ENCODE measurements around the gene SLC2A13. TPM values are rescaled to one million over a fixed set of nuclear protein-coding genes. Genes with fewer than 3 reads are reported as not detected.

The SLC2A13 gene
- total RNA-seq, 4 donors from 2014 or later = 20.5 to 35.1 (median 21.9) TPM

DNA sequence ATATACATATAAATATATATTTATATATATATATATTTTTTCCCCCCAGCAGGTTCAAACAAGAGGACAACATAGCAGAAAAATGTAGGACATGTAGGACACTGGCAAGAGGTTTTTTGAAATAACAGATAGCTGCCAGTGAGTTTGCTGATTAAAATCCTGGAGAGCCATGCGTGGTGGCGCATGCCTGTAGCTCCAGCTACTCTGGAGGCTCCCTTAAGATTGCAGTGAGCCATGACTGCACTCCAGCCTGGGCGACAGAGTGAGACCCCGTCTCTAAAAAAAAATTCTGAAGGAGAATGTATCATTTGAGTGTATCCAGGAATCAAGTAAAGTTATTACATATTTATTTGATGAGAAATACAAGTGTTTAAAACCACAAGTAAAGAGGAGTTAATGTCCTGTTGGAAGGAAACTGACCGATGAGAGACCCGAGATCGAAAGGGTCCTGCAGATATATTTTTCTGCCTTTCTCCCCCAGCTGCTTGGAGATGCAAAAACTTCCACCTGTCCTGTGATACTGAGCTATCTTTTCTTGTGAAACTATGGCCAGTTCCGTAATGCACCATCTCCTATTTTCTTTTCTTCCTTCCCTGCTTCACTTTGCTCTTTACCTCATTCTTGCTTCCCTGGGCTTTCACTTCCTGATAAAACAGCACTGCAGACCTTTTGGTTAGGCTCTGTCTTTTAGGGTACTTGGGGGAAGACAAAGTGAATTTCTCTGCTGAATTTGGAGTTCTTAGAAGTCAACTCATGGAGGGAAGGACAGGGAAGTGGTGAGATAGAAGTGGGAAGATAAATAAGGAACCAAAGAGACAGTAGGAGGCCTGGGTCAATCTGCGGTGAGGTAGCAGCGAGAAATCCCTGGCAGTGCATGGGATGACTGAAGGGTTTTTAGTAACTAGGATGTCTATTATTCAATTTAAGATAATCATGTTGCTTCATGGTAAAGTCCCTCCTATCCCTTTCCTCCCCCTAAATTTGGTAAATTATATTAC is 41.2 kb upstream of the SLC2A13 start:
- Histone ChIP-seq H3K4me3 (no peak overlapping the region), H3K9me3 (no peaks in the 10 kb centered on the region), H3K36me3 (no peaks in the 10 kb centered on the region), H3K27me3 (no peaks in the 10 kb centered on the region), H3K27ac (no peak overlapping the region), H3K4me1 (peaks cover 0 to 6% (median 0%) of the 10 kb centered on the region in 4 donors)
- TF ChIP-seq POLR2A (IDR thresholded peaks at IDR 0.05) = no peak
- TF ChIP-seq EP300 (IDR thresholded peaks at IDR 0.05) = no peak
- TF ChIP-seq, protein P1, sequence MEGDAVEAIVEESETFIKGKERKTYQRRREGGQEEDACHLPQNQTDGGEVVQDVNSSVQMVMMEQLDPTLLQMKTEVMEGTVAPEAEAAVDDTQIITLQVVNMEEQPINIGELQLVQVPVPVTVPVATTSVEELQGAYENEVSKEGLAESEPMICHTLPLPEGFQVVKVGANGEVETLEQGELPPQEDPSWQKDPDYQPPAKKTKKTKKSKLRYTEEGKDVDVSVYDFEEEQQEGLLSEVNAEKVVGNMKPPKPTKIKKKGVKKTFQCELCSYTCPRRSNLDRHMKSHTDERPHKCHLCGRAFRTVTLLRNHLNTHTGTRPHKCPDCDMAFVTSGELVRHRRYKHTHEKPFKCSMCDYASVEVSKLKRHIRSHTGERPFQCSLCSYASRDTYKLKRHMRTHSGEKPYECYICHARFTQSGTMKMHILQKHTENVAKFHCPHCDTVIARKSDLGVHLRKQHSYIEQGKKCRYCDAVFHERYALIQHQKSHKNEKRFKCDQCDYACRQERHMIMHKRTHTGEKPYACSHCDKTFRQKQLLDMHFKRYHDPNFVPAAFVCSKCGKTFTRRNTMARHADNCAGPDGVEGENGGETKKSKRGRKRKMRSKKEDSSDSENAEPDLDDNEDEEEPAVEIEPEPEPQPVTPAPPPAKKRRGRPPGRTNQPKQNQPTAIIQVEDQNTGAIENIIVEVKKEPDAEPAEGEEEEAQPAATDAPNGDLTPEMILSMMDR (IDR thresholded peaks at IDR 0.05) = no peak
- WGBS, 2 donors = 67 to 84% methylated on average over 10 of the region's 10 CpGs
- DNase-seq (ENCODE audit: low spot score in 2 of 2) = no peak

DNA sequence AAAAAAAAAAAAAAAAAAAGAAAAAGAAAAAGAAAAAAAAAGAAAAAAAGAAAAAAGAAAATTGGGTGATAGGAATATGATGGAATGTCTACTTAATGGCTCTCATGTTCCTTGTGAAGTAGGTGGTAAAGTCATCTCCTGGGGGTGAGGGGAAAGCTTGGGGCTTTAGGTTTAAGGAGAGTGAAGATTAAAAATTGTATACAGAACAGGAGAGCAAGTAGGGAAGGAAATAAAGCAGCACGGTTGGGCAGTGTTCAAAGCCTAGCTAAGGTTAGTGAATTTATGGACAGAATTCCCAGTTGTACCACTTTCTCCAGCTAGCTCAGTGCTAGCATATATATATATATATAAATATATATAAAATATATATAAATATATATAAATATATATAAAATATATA is 40.0 kb upstream of the SLC2A13 start:
- Histone ChIP-seq H3K27ac (no peak overlapping the region), H3K36me3 (no peaks in the 10 kb centered on the region), H3K27me3 (no peaks in the 10 kb centered on the region), H3K4me3 (no peak overlapping the region), H3K4me1 (peaks cover 0 to 6% (median 0%) of the 10 kb centered on the region in 4 donors), H3K9me3 (no peaks in the 10 kb centered on the region)
- 63% methylated on average over 1 of the region's 1 CpG for WGBS, 2 donors
- no peak for DNase-seq (ENCODE audit: low spot score in 2 of 2)
- TF ChIP-seq POLR2A (IDR thresholded peaks at IDR 0.05) = no peak
- TF ChIP-seq, protein P1 (IDR thresholded peaks at IDR 0.05) = no peak
- no peak for TF ChIP-seq EP300 (IDR thresholded peaks at IDR 0.05)

DNA sequence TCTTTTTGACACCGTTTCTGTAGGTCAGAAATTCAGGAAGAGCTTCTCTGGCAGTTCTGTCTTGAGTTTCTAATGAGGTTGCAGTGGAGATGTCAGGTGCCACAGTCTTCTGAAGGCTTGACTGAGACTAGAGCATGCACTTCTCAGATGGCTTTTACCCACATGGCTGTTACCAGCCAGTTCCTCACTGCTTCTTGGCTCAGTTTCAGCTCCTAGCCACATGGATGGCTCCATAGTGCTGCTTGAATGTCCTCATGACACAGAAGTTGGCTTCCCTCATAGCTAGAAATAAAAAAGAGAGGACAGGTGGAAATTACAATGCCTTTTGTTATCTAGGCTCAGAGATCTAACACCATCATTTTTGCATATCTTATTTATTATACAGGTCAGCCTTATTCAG is 38.1 kb upstream of the SLC2A13 start:
- WGBS, 2 donors = 57 to 67% methylated on average over 1 of the region's 1 CpG
- no peaks in the 10 kb centered on the region for H3K27me3 ChIP-seq
- peaks cover 0 to 6% (median 0%) of the 10 kb centered on the region in 4 donors for H3K4me1 ChIP-seq
- no peaks in the 10 kb centered on the region for H3K36me3 ChIP-seq
- DNase-seq (ENCODE audit: low spot score in 2 of 2) = no peak
- TF ChIP-seq POLR2A (IDR thresholded peaks at IDR 0.05) (no peak), EP300 (IDR thresholded peaks at IDR 0.05) (peak in 1 of 2 donors; percentile 11)
- TF ChIP-seq, protein P1 (IDR thresholded peaks at IDR 0.05) = no peak
- no peak overlapping the region for H3K4me3 ChIP-seq
- no peaks in the 10 kb centered on the region for H3K9me3 ChIP-seq
- no peak overlapping the region for H3K27ac ChIP-seq

DNA sequence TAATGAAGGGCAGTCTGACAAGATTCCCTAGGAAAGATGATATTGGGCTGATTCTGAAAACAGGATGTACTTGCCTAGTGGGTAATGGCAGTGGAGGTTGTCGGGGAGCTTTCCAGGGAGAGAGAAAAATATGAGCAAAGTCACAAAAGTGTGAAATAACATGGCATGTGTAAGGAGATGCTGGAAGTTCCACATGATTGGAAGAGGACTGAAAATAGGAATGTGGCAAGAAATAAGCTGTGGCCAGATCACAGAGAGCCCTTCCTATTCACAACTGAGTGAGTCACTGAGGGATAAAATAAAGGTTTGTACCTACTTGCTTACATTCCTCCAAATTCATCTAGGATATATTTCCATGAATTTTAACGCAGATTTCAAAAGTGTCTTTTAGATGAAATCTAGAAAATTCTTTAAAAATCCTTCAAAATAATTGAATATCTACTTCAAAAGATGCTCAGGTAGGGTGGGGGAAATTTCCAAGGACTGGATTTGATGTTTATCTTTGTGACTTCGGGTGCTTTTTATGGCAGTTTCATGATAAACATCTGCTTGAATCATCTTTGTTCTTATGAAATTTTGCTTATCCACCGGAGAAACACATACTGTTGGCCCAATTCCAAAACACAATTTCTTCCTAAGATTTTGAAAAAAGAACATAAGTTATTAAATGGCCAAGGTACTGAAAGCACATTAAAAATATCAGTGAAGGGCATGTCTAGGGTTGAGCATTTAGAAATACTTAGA is 36.3 kb upstream of the SLC2A13 start:
- H3K27me3 ChIP-seq = no peaks in the 10 kb centered on the region
- WGBS, 2 donors = 56 to 60% methylated on average over 4 of the region's 4 CpGs
- peaks cover 0 to 4% (median 0%) of the 10 kb centered on the region in 4 donors for H3K4me1 ChIP-seq
- H3K27ac ChIP-seq = no peak overlapping the region
- TF ChIP-seq POLR2A (IDR thresholded peaks at IDR 0.05) (no peak), EP300 (IDR thresholded peaks at IDR 0.05) (no peak)
- TF ChIP-seq, protein P1 (IDR thresholded peaks at IDR 0.05) = no peak
- H3K9me3 ChIP-seq = no peaks in the 10 kb centered on the region
- no peak overlapping the region for H3K4me3 ChIP-seq
- no peak for DNase-seq (ENCODE audit: low spot score in 2 of 2)
- H3K36me3 ChIP-seq = no peaks in the 10 kb centered on the region

Data from tibial nerve (tissue), 4 donors.